H9 (cell line): ENCODE results near the gene PTCRA. TPM values are rescaled to one million over a fixed set of nuclear protein-coding genes. Genes with fewer than 3 reads are reported as not detected.

Experiments
- DNase-seq: peaks from one replicate; pipeline ENCODE4 v3.0.0-alpha.2; 2017
- H2AFZ ChIP-seq: one replicate; pipeline ENCODE4 v1.6.1; 2013; ENCODE audit warnings: mild to moderate bottlenecking, low read length, control low read depth, moderate library complexity
- H2AK5ac ChIP-seq: 2 replicates; pipeline ENCODE4 v1.6.1; 2013; ENCODE audit warnings: low read length, control low read depth, mixed read lengths; ENCODE audit not compliant: insufficient read length
- H2BK120ac ChIP-seq: one replicate; pipeline ENCODE4 v1.6.1; 2013; ENCODE audit warnings: low read depth, mild to moderate bottlenecking, low read length, control low read depth, inconsistent platforms; ENCODE audit not compliant: poor library complexity, severe bottlenecking
- H2BK12ac ChIP-seq: 2 replicates; pipeline ENCODE4 v1.6.1; 2013; ENCODE audit warnings: low read length, control low read depth, mixed read lengths, low read depth; ENCODE audit not compliant: insufficient read length
- H2BK15ac ChIP-seq: 2 replicates; pipeline ENCODE4 v1.6.1; 2013; ENCODE audit warnings: low read depth, low read length, control low read depth
- H2BK20ac ChIP-seq: one replicate; pipeline ENCODE4 v1.6.1; 2013; ENCODE audit warnings: low read depth, mild to moderate bottlenecking, low read length, control low read depth, inconsistent platforms; ENCODE audit not compliant: poor library complexity, severe bottlenecking
- H2BK5ac ChIP-seq: 2 replicates; pipeline ENCODE4 v1.6.1; 2013; ENCODE audit warnings: low read length, control low read depth, mixed read lengths; ENCODE audit not compliant: insufficient read length
- H3K14ac ChIP-seq: 2 replicates; pipeline ENCODE4 v1.6.1; 2013; ENCODE audit warnings: low read length, control low read depth; ENCODE audit not compliant: insufficient read depth
- H3K18ac ChIP-seq: 2 replicates; pipeline ENCODE4 v1.6.1; 2013; ENCODE audit warnings: low read depth, mild to moderate bottlenecking, mixed read lengths, low read length, control low read depth; ENCODE audit not compliant: insufficient read length
- H3K23ac ChIP-seq: 2 replicates; pipeline ENCODE4 v1.6.1; 2013; ENCODE audit warnings: low read length, control low read depth, mixed read lengths, low read depth; ENCODE audit not compliant: insufficient read length
- H3K23me2 ChIP-seq: 2 replicates; pipeline ENCODE4 v1.6.1; 2013; ENCODE audit warnings: low read depth, mild to moderate bottlenecking, mixed read lengths, low read length, control low read depth; ENCODE audit not compliant: insufficient read length, poor library complexity, severe bottlenecking
- H3K27ac ChIP-seq: 2 replicates; pipeline ENCODE4 v1.5.1; 2013; ENCODE audit warnings: low read length, control low read depth, mixed read lengths, low read depth; ENCODE audit not compliant: insufficient read length
- H3K27me3 ChIP-seq: 2 replicates; pipeline ENCODE4 v1.6.1; 2013; ENCODE audit warnings: low read length, control low read depth, inconsistent platforms; ENCODE audit not compliant: insufficient read depth
- H3K4ac ChIP-seq: 2 replicates; pipeline ENCODE4 v1.6.1; 2013; ENCODE audit warnings: low read depth, mild to moderate bottlenecking, control low read depth, inconsistent platforms, low read length, moderate library complexity
- H3K4me1 ChIP-seq: 2 replicates; pipeline ENCODE4 v1.6.1; 2013; ENCODE audit warnings: low read length, control low read depth, inconsistent platforms; ENCODE audit not compliant: insufficient read depth
- H3K4me2 ChIP-seq: 2 replicates; pipeline ENCODE4 v1.6.1; 2013; ENCODE audit warnings: low read length, control low read depth, mixed read lengths; ENCODE audit not compliant: insufficient read length, insufficient read depth
- H3K56ac ChIP-seq: 2 replicates; pipeline ENCODE4 v1.6.1; 2013; ENCODE audit warnings: low read depth, mild to moderate bottlenecking, mixed read lengths, low read length, control low read depth; ENCODE audit not compliant: insufficient read length
- H3K79me1 ChIP-seq: 2 replicates; pipeline ENCODE4 v1.6.1; 2013; ENCODE audit warnings: low read depth, mild to moderate bottlenecking, moderate library complexity, low read length, control low read depth, inconsistent platforms; ENCODE audit not compliant: insufficient read depth, poor library complexity, severe bottlenecking
- H3K79me2 ChIP-seq: 2 replicates; pipeline ENCODE4 v1.6.1; 2013; ENCODE audit warnings: low read length, control low read depth, inconsistent platforms; ENCODE audit not compliant: insufficient read depth
- H3K9ac ChIP-seq: 2 replicates; pipeline ENCODE4 v1.6.1; 2013; ENCODE audit warnings: low read length, control low read depth, mixed read lengths; ENCODE audit not compliant: insufficient read length; ENCODE audit errors: extremely low read depth
- H3K9me3 ChIP-seq: one replicate; pipeline ENCODE4 v1.6.1; 2013; ENCODE audit warnings: low read depth, low read length, inconsistent platforms; ENCODE audit not compliant: control insufficient read depth
- H3T11ph ChIP-seq: one replicate; pipeline ENCODE4 v1.6.1; 2013; ENCODE audit warnings: mild to moderate bottlenecking, low read length, control low read depth, inconsistent platforms
- H4K20me1 ChIP-seq: one replicate; pipeline ENCODE4 v1.6.1; 2013; ENCODE audit not compliant: control insufficient read depth, insufficient read length, insufficient read depth
- H4K5ac ChIP-seq: 2 replicates; pipeline ENCODE4 v1.6.1; 2013; ENCODE audit warnings: low read depth, mild to moderate bottlenecking, mixed read lengths, low read length, control low read depth; ENCODE audit not compliant: insufficient read length
- H4K8ac ChIP-seq: replicated peaks from 2 replicates; pipeline ENCODE4 v1.6.1; 2013; ENCODE audit warnings: low read length, control low read depth, mixed read lengths, low read depth; ENCODE audit not compliant: insufficient read length
- H4K91ac ChIP-seq: 2 replicates; pipeline ENCODE4 v1.6.1; 2013; ENCODE audit warnings: low read depth, mild to moderate bottlenecking, moderate library complexity, mixed read lengths, low read length, control low read depth; ENCODE audit not compliant: insufficient read length
- H3K27ac Mint-ChIP-seq, 3 experiments: 2 replicates in 2 of 3; 3 replicates in 1 of 3; pipeline ENCODE4 v1.8.0; 2020 to 2021; ENCODE audit warnings: mixed read lengths in 3 of 3, mild to moderate bottlenecking in 1 of 3, moderate library complexity in 1 of 3
- H3K27me3 Mint-ChIP-seq: 2 replicates; pipeline ENCODE4 v1.8.0; 2021; ENCODE audit warnings: low read depth, mild to moderate bottlenecking, moderate library complexity, mixed read lengths
- H3K36me3 Mint-ChIP-seq, 3 experiments: 2 replicates in 2 of 3; 3 replicates in 1 of 3; pipeline ENCODE4 v1.8.0; 2020 to 2021; ENCODE audit warnings: low read depth in 3 of 3, mixed read lengths in 3 of 3; ENCODE audit not compliant: insufficient read depth in 1 of 3
- H3K4me1 Mint-ChIP-seq, 2 experiments: 2 replicates each; pipeline ENCODE4 v1.8.0; 2020; ENCODE audit warnings: mixed read lengths in 2 of 2
- H3K4me3 Mint-ChIP-seq, 2 experiments: 2 replicates in 1 of 2; 3 replicates in 1 of 2; pipeline ENCODE4 v1.8.0; 2020 to 2021; ENCODE audit warnings: mild to moderate bottlenecking in 2 of 2, mixed read lengths in 2 of 2, moderate library complexity in 1 of 2
- H3K9me3 Mint-ChIP-seq, 2 experiments: 2 replicates in 1 of 2; 3 replicates in 1 of 2; pipeline ENCODE4 v1.8.0; 2020; ENCODE audit warnings: mild to moderate bottlenecking in 2 of 2, mixed read lengths in 2 of 2, moderate library complexity in 1 of 2
- CTCF ChIP-seq: fragments of 200-600 bp; sonication (generic); conservative IDR thresholded peaks from 3 replicates; pipeline ENCODE4 v1.8.0; 2021; ENCODE audit warnings: antibody characterized with exemption, mild to moderate bottlenecking
- WGBS: extraction: QIAGEN DNeasy Blood & Tissue Kit; methylation state at CpG from one replicate; pipeline ENCODE4 v1.1.7; 2013; ENCODE audit warnings: missing lambda C conversion rate, low lambda C conversion rate, mixed read lengths; ENCODE audit not compliant: insufficient read length; ENCODE audit errors: extremely low coverage; 5-methylcytosine and 5-hydroxymethylcytosine counted together
- total RNA-seq: library from RNA; stranded (reverse); gene quantifications from 2 replicates; pipeline ENCODE4 v1.2.1, GENCODE V29; 2021

PTCRA gene
- total RNA-seq, 1 experiment from 2014 or later = not detected

- Mint-ChIP-seq H3K36me3 (no peaks in the 10 kb centered on the region), H3K4me3 (no peak overlapping the region), H3K4me1 (peaks cover 5% of the 10 kb centered on the region in 2 experiments; a peak in 3 of 4 replicates), H3K27me3 (0 out of 2 replicates have a peak, but pooled peaks cover 1% of the 10 kb centered on the region), H3K27ac (no peak overlapping the region; a peak in 2 of 7 replicates), H3K9me3 (no peaks in the 10 kb centered on the region; a peak in 1 of 5 replicates)
- H2AK5ac ChIP-seq = no peak overlapping the region
- no peaks in the 10 kb centered on the region for H3K23me2 ChIP-seq
- no peak overlapping the region for H3K4ac ChIP-seq
- no peaks in the 10 kb centered on the region for H3K27me3 ChIP-seq
- no peak overlapping the region for H2BK120ac ChIP-seq
- no peaks in the 10 kb centered on the region for H3K9me3 ChIP-seq
- no peak overlapping the region for H2BK12ac ChIP-seq
- no peak overlapping the region for H4K5ac ChIP-seq
- H2BK15ac ChIP-seq = no peak overlapping the region
- no CpG with 5 or more reads among the region's 4 CpGs for WGBS
- no peak overlapping the region for H3K9ac ChIP-seq
- no peak overlapping the region for H3K4me2 ChIP-seq
- no peak overlapping the region for H3K56ac ChIP-seq
- no peak overlapping the region for H3K27ac ChIP-seq
- H3K23ac ChIP-seq = no peak overlapping the region
- no peak overlapping the region for H3K14ac ChIP-seq
- H3K18ac ChIP-seq = no peak overlapping the region
- DNase-seq = no peak
- TF ChIP-seq CTCF = no peak
- no peak overlapping the region for H4K8ac ChIP-seq
- no peak overlapping the region for H3T11ph ChIP-seq
- no peaks in the 10 kb centered on the region for H3K4me1 ChIP-seq
- no peak overlapping the region for H2AFZ ChIP-seq
- H3K79me1 ChIP-seq = no peaks in the 10 kb centered on the region
- H3K79me2 ChIP-seq = no peaks in the 10 kb centered on the region
- H4K20me1 ChIP-seq = no peaks in the 10 kb centered on the region
- H4K91ac ChIP-seq = no peak overlapping the region
- H2BK5ac ChIP-seq = no peak overlapping the region
- no peak overlapping the region for H2BK20ac ChIP-seq
These were observed 1.3 kb upstream of the PTCRA start for GRCh38 chr6:42914546-42914945.
